Rectal smooth muscle tissue (tissue), 1 donor: ENCODE data around the gene TSPAN15.
"Not testable (repeated sequence)": the region's sequence is repeated elsewhere in the genome, so short reads cannot be mapped to it uniquely, and the experiment has no call there.

Experiments
- H3K27ac ChIP-seq: one replicate; pipeline ENCODE4 v1.7.0; 2013; ENCODE audit warnings: low read depth, low read length, inconsistent platforms
- H3K27me3 ChIP-seq: one replicate; pipeline ENCODE4 v1.7.0; 2013; ENCODE audit warnings: low read length; ENCODE audit not compliant: control insufficient read depth, insufficient read depth
- H3K36me3 ChIP-seq: one replicate; pipeline ENCODE4 v1.7.0; 2013; ENCODE audit warnings: low read length; ENCODE audit not compliant: control insufficient read depth, insufficient read depth
- H3K4me1 ChIP-seq: one replicate; pipeline ENCODE4 v1.7.0; 2013; ENCODE audit warnings: low read length; ENCODE audit not compliant: control insufficient read depth, insufficient read depth
- H3K4me3 ChIP-seq: one replicate; pipeline ENCODE4 v1.7.0; 2013; ENCODE audit warnings: low read length
- H3K9ac ChIP-seq: one replicate; pipeline ENCODE4 v1.7.0; 2013; ENCODE audit warnings: low read length

The TSPAN15 gene

GRCh38 chr10:69506834-69507713 lies 55.8 kb downstream of the TSPAN15 start:
- H3K4me3 ChIP-seq = no peak overlapping the region
- H3K4me1 ChIP-seq = peaks cover 5% of the 10 kb centered on the region
- no peaks in the 10 kb centered on the region for H3K36me3 ChIP-seq
- peak overlapping the region; percentile 50 for H3K27ac ChIP-seq
- H3K27me3 ChIP-seq = no peaks in the 10 kb centered on the region
- H3K9ac ChIP-seq = no peak overlapping the region

GRCh38 chr10:69508738-69509340 lies 57.6 kb downstream of the TSPAN15 start:
- Histone ChIP-seq H3K4me1 (peaks cover 5% of the 10 kb centered on the region), H3K27ac (no peak overlapping the region), H3K4me3 (no peak overlapping the region), H3K36me3 (no peaks in the 10 kb centered on the region), H3K27me3 (no peaks in the 10 kb centered on the region), H3K9ac (no peak overlapping the region)

DNA sequence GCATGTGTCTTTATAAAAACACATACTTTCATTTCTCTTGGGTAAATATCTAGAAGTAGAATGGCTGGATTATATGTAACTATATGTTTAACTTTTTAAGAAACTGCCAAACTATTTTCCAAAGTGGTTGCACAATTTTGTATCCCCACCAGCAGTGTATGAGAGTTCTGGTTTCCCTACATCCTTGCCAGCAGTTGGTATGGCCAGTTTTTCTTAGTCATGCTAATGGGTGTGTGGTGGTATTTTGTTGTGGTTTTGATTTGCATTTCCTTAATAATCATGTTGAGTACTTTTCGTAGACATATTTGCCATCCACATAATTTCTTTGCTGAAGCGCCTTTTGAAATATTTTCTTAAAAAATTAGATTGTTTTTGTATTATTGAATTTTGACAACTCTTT lies 61.6 kb downstream of the TSPAN15 start:
- Histone ChIP-seq H3K4me3 (no peak overlapping the region), H3K36me3 (peaks cover 3% of the 10 kb centered on the region), H3K9ac (no peak overlapping the region), H3K27me3 (no peaks in the 10 kb centered on the region), H3K4me1 (no peaks in the 10 kb centered on the region), H3K27ac (no peak overlapping the region)

GRCh38 chr10:69513617-69514016 lies 62.4 kb downstream of the TSPAN15 start:
- Histone ChIP-seq H3K9ac (no peak overlapping the region), H3K27ac (no peak overlapping the region), H3K27me3 (no peaks in the 10 kb centered on the region), H3K36me3 (peaks cover 3% of the 10 kb centered on the region), H3K4me3 (no peak overlapping the region), H3K4me1 (no peaks in the 10 kb centered on the region)

DNA sequence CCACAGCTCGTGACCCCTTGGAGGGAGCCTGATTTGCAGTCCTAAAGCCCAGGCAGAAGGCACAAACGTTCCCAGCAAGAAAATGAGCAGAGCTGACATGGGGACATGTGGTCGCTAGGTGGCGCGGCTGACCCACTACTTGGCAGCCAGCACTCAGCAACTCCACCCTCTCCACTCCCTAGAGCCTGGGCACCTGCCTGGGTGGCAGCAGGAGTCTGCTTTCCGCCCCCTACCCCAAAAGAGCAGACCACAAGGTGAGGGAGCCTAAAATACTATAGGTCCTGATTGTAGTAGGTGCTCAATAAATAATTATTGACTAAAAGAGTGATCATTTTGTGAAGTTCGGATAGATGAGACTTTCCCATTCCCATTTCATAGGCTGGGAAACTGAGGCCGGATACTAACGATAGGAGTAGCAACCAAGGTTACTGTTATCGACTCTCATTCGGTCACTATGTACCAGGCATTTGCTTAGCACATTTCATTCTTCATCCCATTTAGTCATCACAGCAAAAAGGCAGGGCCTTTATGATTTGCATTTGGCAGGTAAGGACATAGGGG lies 64.5 kb downstream of the TSPAN15 start:
- Histone ChIP-seq H3K9ac (no peak overlapping the region), H3K4me1 (no peaks in the 10 kb centered on the region), H3K4me3 (no peak overlapping the region), H3K36me3 (peaks cover 3% of the 10 kb centered on the region), H3K27me3 (no peaks in the 10 kb centered on the region), H3K27ac (no peak overlapping the region)

DNA sequence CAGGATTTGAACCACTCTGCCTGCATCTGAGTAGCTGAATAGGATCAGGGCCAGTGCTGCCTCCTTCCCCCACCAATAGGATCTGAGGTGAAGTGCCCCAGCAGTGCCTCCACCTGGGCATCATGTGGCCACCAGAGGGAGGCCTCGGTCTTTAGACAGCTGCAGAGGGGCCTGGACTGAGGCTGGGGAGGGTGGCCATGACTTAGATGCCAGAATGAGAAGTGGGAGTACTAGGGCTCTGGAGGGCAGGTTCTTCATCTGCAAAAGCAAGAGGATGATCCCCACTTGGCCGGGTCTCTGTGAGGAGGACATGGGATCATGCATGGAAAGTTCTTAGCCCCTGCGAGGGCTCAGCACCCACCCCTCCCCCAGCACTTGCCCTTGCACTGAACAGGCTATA lies 65.1 kb downstream of the TSPAN15 start:
- Histone ChIP-seq H3K36me3 (peaks cover 3% of the 10 kb centered on the region), H3K9ac (no peak overlapping the region), H3K27me3 (no peaks in the 10 kb centered on the region), H3K27ac (no peak overlapping the region), H3K4me1 (no peaks in the 10 kb centered on the region), H3K4me3 (no peak overlapping the region)

DNA sequence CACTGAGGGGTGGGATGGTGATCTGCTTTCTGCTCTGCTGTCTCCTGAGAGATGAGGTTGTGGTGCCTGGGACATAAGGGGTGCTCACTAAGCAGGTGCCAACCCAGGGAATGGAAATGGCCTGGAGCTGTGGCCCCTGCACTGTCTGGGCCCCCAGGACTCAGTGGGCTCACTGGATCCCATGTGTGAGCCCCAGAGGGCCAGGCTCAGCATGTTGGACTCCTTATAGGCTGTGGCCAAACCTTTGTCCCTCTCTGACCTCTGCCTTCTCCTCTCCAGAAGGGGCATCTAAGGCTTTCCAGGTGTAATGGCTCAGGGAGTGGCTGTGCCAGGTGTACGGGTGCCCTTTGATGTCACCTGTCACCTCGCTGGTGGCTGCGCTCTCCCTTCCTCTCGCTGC lies 65.5 kb downstream of the TSPAN15 start:
- H3K27me3 ChIP-seq = no peaks in the 10 kb centered on the region
- no peaks in the 10 kb centered on the region for H3K4me1 ChIP-seq
- H3K36me3 ChIP-seq = peaks cover 3% of the 10 kb centered on the region

GRCh38 chr10:69517271-69517848 lies 66.1 kb downstream of the TSPAN15 start:
- Histone ChIP-seq H3K27me3 (no peaks in the 10 kb centered on the region), H3K9ac (no peak overlapping the region), H3K27ac (no peak overlapping the region), H3K4me3 (no peak overlapping the region), H3K36me3 (peaks cover 3% of the 10 kb centered on the region), H3K4me1 (no peaks in the 10 kb centered on the region)

More for the DNA sequence above, 65.5 kb downstream of the TSPAN15 start:
- Histone ChIP-seq H3K4me3 (no peak overlapping the region), H3K27ac (no peak overlapping the region), H3K9ac (no peak overlapping the region)

GRCh38 chr10:69527961-69528360 lies 76.7 kb downstream of the TSPAN15 start:
- Histone ChIP-seq H3K9ac (no peak overlapping the region), H3K27me3 (no peaks in the 10 kb centered on the region), H3K27ac (no peak overlapping the region), H3K4me3 (no peak overlapping the region), H3K36me3 (no peaks in the 10 kb centered on the region), H3K4me1 (no peaks in the 10 kb centered on the region)

- Histone ChIP-seq H3K4me3 (no peak overlapping the region), H3K27me3 (no peaks in the 10 kb centered on the region), H3K4me1 (no peaks in the 10 kb centered on the region), H3K27ac (no peak overlapping the region), H3K36me3 (no peaks in the 10 kb centered on the region), H3K9ac (no peak overlapping the region)
Observed at GRCh38 chr10:69533658-69534057, 82.4 kb downstream of the TSPAN15 start.

DNA sequence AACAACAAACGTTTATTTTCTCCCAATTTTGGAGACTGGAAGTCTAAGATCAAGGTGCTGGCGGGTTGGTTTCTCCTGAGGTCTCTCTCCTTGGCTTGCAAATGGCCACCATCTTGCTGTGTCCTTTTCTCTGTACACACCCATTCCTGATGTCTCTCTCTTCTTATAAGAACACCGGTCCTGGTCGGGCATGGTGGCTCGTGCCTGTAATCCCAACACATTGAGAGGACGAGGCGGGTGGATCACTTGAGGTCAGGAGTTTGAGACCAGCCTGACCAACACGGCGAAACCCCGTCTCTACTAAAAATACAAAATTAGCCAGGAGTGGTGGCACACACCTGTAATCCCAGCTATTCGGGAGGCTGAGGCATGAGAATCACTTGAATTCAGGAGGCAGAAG lies 85.3 kb downstream of the TSPAN15 start:
- H3K27ac ChIP-seq, H3K36me3 ChIP-seq, H3K4me1 ChIP-seq, H3K4me3 ChIP-seq, H3K9ac ChIP-seq, H3K27me3 ChIP-seq: not testable (repeated sequence)

DNA sequence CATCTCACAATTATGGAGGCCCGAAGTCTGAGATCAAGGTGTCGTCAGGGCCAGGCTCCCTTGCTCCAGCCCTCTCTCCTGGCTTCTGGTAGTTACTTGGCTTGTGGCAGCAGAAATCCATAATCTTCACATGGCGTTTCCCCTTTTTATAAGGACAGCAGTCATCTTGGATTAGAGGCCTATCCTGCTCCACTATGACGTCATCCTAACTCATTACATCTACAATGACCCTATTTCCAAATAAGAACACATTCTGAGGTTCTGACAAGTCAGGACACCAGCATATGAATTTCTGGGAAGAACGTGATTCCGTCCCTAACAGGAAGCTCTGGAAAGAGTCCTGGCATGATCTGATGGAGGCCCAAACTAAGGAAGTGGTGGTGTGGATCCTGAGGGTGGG lies 86.2 kb downstream of the TSPAN15 start:
- Histone ChIP-seq H3K4me3 (no peak overlapping the region), H3K4me1 (no peaks in the 10 kb centered on the region), H3K36me3 (no peaks in the 10 kb centered on the region), H3K27ac (no peak overlapping the region), H3K9ac (no peak overlapping the region), H3K27me3 (no peaks in the 10 kb centered on the region)
